Tibial nerve (tissue), 4 donors: Measurements from ENCODE around the gene SYNM.

Source experiments
- CTCF ChIP-seq, 5 experiments: fragments of 200-600 bp in 3 of 5; fragments of 450-650 bp in 2 of 5; sonication (generic) in 3 of 5; IDR thresholded peaks; one replicate each; pipeline ENCODE4 v1.5.1; 2016 to 2019; ENCODE audit warnings: antibody characterized with exemption in 5 of 5, mild to moderate bottlenecking in 3 of 5, moderate library complexity in 2 of 5
- EP300 ChIP-seq, 2 donors: sonication (generic); formaldehyde crosslinking; IDR thresholded peaks; one replicate each; pipeline ENCODE4 v1.6.1; 2017; ENCODE audit warnings: antibody characterized with exemption in 2 of 2, mild to moderate bottlenecking in 1 of 2
- POLR2A ChIP-seq, 2 donors: fragments of 450-650 bp; IDR thresholded peaks; one replicate each; pipeline ENCODE4 v1.6.1; 2017; ENCODE audit warnings: antibody characterized with exemption in 2 of 2, mild to moderate bottlenecking in 2 of 2, moderate library complexity in 2 of 2

- no peak for TF ChIP-seq POLR2A (IDR thresholded peaks at IDR 0.05)
- TF ChIP-seq CTCF (IDR thresholded peaks at IDR 0.05), result no peak
- TF ChIP-seq EP300 (IDR thresholded peaks at IDR 0.05), result no peak
Observed at GRCh38 chr15:99174567-99175395, 69.9 kb downstream of the SYNM start.
